ENCODE data around the gene TIAM2.
A peak's percentile ranks its signal among the peaks of the same experiment; 100 is the strongest.

Gene TIAM2

DNA sequence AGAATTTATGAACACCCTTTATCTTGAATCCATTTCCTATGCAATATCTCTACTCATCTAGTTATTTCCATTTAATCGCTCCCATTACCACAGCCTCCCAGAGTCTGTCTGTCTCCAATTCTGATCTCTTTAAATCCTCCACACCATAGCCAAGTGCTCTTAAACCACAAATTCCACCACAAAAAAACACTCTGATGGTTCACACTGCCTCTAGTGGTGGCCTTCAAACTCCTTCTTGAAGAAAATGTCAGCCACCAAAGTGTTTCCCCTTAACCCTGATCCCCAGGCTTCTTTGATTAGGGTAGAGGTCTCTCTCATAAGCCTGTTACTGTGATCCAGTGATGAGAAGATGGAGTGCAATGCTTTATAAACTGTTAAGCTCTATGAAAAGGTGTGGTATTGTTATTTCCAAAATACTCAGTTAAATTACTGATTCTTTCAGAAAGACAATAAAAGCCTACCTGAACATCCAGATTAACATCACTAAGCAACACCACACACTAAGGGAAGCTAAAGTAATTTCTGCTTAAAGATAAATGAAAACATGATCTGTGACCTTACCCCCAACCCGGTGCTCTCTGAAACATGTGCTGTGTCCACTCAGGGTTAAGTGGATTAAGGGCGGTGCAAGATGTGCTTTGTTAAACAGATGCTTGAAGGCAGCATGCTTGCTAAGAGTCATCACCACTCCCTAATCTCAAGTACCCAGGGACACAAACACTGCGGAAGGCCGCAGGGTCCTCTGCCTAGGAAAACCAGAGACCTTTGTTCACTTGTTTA lies 273.2 kb downstream of the TIAM2 start:
- DNase-seq = peak in 1 of 2 experiments; percentile 19

DNA sequence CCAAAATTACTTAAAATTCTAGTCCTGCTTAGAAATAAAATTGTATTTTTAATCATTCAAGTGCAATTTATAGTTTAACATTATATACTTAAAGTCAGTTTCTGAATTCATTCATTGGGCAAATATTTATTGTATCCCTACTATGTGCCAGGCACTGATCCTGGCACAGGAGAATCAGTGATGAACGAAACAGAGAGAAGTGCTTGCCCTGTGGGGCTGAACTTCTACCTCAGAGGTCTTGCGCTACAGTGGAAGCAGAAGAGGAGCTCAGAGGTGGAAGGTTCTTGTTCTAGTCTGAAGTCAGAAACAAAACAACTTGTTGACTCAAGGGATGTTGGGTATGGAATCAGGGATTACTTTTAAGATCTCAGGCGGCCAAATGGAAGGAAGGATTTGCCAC lies 274.6 kb downstream of the TIAM2 start:
- no peak for DNase-seq

DNA sequence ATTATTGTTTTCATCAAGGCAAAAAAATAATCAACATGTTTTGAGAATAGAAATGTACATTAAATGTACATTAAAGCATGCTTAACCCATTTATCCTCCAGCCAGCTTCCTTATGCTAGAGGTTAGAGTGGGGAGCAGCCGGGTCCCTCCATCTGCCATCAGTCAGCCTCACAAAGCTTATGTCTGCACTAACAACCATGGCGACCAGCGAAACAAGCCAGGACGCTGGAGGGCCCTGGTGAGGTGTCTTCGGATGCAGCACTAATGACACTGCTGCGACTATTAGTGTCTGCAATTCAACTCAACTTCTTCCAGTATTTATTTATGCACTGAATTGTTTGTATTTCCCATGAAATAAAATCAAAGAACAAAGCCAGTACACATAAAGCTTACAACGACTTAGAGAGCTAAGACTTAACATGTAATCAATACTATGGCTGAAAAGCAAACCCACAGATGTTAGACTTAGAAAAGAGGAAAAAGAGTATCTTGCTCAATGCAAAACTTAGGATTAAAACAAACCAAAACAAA lies 275.5 kb downstream of the TIAM2 start:
- DNase-seq = no peak

DNA sequence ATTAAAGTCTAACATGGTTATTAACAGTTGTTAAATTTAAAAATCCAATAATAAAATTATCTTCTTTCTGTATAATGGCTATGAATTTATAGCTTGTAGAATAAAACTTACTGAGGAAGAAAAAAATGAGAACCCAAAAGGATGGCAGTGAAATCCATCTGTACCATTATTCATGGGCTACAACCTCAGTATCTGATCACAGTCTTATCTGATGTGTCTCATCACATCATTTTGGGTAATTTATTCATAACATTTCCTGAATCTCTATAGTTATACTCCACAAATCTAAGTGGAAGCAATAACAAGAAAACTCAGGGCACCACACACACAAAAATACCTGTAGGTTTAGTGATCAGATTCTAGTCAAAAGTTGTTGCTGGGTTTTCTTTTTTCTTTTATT lies 276.0 kb downstream of the TIAM2 start:
- DNase-seq = no peak

DNA sequence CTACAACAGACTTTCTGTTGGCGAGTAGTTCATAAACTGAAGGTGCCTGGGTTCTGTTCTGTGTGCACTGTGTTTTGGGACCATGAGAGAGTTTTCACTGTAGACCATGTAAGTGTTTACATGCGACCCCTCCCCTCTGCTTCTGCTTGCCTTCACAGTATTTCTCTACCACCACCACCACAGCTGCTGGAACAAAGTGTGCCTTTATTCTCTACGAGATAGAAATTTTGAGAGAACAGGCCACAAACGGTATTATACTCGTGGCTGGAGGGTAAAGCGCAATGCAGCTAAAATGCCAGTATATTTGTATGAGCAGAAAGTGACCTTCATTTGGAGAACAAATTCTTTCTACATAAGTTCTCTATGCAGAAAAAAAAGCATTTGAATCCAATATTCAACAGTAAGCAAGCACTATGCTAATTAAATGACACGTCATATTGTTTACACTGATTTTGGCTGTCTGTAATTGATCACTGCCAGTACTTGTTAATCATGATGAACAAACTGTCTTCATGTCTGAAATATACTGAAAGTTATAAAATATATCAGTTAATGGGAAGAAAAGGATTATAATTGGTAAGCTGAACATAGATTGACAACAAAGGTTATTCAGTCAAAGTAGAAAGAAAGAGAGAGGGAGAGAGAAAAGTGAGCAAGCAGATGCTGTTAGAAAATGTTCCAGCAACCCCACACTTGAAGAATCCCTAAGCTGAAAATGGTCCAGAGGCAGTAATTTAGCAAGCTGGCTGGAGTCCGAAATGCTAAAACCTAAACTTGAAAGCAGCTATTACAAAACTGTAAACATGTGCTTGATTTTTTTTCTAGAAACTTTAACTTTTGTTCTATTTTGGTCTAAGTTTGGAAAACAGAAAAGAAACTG lies 277.5 kb downstream of the TIAM2 start:
- DNase-seq = no peak

DNA sequence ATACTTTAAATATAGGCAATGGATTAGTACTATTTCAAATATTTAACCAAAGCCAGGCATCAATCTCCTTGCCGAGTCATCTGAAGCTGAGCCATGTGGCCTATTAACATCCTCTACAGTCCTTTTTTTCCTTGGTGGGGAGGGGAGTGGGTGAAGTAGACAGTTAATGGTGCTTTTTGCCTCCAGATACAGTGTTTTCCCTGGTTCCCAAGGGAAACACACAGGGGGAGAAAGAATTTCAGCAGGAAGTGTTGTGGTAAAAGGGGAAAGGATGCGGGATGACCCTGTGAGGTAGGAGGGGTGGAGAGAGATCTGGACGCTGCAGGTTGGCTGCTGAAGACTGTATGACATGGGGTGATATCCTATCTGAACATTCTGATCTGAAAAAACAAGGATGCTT lies 278.3 kb downstream of the TIAM2 start:
- DNase-seq = no peak

DNA sequence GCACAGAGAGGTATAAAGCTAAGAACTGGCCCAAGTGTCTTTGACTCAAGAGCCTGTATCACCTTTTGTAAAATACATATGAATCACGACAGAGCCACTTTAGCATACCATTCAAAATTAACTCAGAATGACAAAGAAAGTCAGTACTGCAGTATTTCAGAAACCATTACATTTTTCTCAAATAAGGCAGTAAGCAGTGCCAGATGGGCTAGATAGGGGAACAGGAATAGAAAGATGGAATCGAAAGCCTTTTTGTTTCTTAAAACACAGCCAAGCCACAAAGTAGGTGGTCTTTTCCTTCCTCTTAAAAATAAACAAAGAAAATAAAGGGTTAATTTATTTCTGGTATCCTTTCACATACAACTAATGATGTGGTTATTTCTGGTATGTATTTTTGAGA lies 279.0 kb downstream of the TIAM2 start:
- no peak for DNase-seq

DNA sequence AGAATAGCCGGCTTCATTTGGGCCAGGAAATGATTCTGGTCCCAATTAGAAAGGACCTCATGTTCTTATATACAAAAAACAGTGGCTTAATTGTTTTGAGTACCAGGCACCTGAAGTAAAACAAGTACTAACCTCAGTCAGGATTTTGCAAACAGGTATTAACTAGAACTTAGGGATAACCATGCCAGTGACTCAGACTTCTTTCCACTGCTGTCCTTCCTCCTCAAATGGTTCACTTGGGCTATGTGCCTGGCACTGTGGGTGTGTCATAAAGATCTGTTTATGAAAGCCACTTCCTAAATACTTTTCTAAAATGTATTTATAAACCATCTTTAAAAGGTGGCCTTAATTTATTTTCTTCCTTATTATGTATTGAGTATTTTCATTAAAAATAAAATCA lies 279.4 kb downstream of the TIAM2 start:
- DNase-seq = no peak

DNA sequence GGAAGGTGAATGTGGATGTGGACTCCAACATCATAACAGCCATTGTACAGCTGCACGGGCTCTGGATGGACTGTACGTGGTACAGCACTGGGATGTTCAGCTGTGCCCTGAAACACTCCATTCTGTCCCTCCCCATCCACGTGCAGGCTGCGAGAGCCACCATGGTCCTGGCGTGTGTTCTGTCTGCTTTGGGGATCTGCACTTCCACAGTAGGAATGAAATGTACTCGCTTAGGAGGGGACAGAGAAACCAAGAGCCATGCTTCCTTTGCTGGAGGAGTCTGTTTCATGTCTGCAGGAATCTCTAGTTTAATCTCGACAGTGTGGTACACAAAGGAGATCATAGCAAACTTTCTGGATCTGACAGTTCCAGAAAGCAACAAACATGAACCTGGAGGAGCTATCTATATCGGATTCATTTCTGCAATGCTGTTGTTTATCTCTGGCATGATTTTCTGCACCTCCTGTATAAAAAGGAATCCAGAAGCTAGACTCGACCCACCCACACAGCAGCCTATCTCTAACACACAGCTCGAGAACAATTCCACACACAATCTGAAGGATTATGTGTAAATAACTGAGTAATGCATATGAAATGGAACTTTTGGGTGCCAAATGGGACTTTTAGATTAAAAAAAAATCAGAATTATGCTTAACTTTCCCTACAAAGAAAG lies 280.8 kb downstream of the TIAM2 start:
- DNase-seq = no peak

DNA sequence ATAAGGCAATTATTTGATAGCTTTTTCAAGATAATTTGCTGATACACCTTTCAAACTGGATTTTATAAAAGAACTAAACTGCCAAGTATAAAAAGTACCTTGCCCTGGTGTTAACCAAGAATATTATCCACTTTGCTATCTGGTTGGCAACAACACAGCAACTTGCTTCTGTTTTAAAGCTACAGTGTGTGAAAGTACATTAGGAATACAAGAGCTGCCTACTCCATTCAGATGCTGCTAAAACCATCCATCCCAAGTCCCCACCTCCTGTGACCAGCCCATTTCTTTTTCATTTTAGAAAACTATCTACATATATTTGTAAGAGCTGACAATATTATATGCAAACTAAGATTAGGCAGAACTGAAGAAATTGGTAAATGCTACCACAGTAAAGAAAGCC lies 281.5 kb downstream of the TIAM2 start:
- no peak for DNase-seq

DNA sequence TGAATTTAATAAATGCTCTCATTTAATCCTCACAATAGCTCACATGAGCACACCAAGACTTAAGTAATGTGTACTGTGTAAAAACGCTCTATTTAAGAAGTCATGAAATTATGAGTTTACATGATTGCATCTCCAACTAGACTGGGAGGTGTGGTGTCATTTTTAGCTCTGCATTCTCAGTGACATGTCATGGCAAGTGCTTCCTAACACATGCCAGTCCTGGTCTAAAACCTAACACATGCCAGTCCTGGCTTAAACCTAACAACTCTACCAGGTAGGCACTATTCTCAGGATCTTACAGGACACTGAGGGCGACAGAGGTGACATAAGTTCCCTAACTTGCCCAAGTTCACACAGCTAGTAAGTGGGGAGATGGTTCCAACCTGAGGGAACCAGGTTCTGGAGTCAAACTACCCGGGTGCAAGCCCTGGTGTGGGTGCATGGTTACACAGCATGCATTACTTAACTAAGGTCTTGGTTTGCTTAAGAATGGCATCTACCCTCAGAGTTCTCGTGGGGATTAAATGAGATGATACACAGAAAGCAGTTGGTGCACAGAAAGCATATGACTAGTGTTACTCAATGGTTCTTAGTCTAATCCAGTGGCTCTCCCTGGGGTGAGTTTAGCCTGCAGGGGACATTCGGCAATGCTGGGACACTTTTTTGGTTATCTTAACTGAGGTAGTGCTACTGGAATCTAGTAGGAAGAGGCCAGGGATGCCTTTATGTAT lies 283.4 kb downstream of the TIAM2 start:
- DNase-seq = no peak

DNA sequence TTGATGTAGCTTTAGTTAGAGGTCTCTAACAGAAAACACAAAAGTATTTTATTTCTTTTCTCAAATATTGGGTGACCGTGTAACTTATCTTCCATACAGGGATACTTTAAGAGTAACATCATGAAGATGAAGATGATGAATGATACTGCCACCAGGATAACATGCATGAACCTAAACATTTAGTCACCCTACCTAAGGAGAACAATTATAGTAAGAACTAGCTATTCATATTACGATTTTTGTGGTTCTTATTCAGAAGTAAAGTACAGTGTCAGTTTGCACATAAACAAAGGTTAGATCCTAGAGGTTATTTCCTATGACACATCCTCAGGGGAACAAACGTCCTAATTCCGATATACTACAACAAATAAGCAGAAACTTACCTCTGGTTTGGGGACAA lies 289.7 kb downstream of the TIAM2 start:
- no peak for DNase-seq

DNA sequence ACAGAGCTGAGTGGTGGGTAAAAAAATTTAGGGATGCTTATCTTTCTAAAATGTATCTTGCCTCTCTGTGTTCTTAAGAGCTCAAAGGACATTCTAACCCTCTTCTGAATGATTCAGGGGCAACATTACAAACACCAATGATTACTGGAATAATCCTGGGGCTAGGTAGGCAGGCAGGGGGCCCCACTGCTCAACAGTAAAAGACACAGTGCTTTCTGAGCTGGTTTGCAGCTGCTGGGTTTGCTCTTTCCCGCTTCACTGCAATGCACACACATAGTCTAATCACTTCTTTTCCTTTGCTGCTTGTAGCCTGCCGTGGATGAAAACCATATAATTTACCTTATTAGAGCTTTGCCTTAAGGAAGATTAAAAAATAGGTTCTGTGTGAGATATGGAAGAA lies 292.6 kb downstream of the TIAM2 start:
- DNase-seq = peak in 1 of 2 experiments; percentile 16

DNA sequence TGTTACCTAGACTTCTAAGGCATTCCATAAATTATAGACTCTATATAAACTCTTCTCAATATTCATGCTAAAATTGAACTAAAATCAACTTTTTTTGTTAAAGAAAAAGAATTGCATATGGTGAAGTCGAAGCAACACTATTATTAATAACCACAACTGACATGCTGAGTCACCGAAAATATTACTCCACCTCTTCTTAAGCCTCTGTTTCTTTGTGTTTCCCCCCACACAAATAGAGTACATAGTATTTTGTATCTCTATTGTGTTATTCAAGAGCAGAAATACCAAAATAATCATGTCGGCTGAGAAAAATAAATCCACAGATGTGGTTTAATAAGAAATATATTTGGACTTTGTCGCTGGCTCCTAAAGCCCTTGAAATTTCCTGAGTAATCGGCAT lies 295.4 kb downstream of the TIAM2 start:
- no peak for DNase-seq

DNA sequence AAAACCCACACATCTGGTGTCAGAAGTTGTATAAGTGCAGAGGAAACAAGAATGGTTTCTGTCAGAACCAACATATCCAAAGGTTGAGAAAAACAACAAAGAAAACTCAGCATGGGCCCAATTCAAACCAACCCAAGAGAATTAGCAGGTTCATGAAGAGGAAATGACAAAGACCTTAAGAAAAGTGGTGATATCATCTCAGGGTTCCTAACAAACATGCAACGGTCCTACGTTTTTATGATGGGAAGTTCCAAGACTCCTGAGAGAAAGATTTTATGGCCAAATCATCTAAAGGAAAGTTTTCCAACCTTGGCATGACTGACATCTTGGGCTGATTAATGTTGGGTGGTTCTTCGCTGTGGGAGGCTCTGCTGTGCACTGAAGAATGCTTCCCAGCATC lies 296.2 kb downstream of the TIAM2 start:
- DNase-seq = no peak

DNA sequence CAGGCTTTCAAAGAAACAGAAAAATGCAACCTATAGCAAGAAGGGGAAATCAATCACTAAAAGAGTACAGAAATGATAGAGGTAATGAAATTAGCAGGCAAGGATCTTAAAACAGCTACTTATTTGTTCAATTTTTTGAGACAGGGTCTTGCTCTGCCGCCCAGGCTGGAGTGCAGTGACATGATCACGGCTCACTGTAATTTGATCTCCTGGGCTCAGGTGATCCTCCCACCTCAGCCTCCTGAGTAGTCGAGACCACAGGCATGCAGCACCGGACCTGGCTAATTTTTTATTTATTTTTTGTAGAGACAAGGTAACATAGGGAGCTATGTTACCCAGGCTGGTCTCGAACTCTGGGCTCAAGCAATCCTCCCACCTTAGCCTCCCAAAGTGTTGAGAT lies 297.6 kb downstream of the TIAM2 start:
- DNase-seq = no peak

DNA sequence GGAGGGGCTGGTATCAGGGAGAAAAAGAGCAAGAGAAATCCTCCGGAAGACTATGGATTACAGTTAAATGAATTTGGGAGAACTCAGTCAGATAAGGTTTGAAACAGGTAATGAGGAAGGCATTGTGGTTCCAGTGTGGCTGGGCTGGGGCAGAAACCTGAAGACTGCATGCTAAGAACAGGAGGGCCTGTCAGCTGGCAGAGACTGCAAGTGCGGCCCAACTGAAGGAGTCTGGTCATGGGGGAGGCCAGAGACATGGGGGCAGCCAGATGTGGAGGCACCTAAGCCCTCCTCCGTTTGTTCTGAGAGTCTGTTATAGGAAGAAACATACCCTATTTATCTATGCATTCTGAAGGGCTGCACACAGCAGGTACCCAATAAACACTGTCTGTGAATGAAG lies 302.6 kb downstream of the TIAM2 start:
- no peak for DNase-seq

DNA sequence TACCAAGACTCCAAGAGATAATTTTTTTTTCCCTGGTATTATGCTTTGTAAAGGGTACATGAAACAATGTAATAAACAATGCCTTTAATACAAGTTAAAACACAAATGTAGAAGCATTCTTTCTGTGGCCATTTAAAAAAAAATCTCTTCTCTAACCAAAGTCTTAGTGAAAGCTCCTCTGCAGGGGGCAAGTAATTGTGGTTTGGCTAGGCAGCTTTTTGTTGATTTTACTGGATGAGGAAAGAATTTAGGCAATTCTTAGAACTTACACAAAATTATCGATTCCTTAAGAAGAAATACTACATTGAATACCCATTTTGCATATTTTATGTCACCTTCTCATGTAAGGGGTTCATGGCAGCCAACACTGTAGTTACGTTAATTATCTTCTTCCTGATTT lies 306.8 kb downstream of the TIAM2 start:
- DNase-seq = no peak

DNA sequence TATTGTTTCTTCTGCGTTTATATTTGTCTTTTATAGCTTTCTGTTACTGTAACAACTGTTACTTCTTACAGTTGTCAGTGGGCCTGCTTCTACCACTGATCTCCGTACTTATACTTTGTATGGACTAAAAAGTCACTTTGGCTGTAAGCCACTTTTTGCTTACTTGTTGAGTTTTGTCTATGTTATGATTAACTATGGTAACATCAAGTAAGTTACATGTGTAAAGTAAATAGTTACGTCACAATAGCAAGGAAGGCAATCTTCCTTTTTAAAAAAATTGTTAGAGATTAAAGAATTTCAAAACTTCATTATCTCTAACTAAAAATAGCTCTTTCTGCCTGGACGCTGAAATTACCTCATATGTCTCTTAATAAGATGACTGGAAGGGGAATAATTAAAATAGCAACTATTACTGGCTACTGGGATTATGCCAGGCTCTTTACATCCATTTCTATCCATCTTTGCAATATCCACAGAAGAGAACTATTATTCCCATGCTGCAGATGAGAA lies 308.3 kb downstream of the TIAM2 start:
- DNase-seq = no peak

DNA sequence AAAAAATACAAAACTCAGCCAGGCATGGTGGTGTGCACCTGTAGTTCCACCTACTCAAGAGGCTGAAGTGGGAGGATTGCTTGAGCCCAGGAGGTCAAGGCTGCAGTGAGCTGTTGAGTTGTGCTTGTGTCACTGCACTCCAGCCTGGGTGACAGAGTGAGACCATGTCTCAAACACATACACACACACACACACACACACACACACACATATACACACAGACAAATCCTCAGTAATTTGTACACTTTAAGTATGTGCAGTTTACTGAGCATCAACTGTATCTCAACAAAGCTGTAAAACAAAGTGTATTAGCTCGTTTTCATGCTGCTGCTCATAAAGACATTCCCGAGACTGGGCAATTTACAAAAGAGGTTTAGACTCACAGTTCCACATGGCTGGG lies 311.8 kb downstream of the TIAM2 start:
- DNase-seq = no peak

All from NCI-H526 (cell line).